Peyer's patch (tissue), 4 donors: ENCODE measurements around the gene CORO6.

Source experiments
- CTCF ChIP-seq, 6 experiments: fragments of 450-650 bp in 4 of 6; fragments of 200-600 bp in 2 of 6; sonication (generic) in 1 of 6; IDR thresholded peaks; one replicate each; pipeline ENCODE4 v1.5.1; 2017 to 2019; ENCODE audit warnings: antibody characterized with exemption in 6 of 6, mild to moderate bottlenecking in 3 of 6, moderate library complexity in 1 of 6
- POLR2A ChIP-seq, 2 donors: fragments of 450-650 bp; IDR thresholded peaks; one replicate each; pipeline ENCODE4 v1.5.1; 2017; ENCODE audit warnings: antibody characterized with exemption in 2 of 2, mild to moderate bottlenecking in 2 of 2, moderate library complexity in 2 of 2

DNA sequence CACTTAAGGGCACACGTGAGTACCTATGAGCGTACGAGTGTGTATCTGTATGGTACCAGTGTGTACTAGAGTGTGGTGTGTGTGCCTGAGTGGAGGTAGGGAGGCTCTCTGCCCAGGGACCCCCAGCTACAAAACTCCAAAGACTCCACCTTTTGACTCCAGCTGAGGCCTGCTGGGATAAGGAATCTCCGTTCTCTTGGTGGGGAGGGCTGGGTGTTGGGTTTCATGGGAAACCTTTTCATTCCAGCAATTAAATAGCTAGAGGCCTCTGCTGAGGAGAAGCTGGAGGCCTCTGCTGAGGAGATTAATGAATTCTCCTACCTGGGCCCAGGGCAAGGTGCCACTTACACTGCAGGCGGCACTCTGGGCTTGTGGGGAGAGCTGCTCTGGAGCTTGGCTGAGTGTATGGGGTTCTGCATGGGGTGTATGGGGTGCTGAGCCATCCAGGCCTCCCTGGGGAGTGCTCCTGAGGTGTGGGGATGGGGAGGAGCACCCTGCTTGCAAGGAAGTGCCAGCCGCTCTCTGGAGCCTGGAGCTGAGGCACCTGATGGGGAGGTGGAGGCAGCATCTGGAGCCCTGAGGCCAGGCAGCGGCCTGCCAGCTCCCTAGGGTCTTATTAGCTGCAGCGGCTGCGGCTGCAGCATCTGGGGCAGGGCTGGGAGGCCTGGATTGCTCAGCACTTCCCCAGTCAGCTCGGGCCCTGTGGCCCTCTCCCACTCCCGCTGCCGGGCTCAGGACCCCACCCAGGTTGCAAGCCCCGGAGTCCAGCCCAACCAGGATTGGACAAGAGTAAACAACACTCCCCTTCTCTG lies 25.1 kb downstream of the CORO6 start:
- no peak for TF ChIP-seq CTCF (IDR thresholded peaks at IDR 0.05)
- no peak for TF ChIP-seq POLR2A (IDR thresholded peaks at IDR 0.05)
